DMS114 treated with DMSO at 0.1 percent for 48 hours (cell line): ENCODE measurements around the gene AP4S1.

Experiments used
- DNase-seq: peaks from one replicate; lab custom pipeline; 2025; ENCODE audit not compliant: unreplicated experiment; lab: John Stamatoyannopoulos, UW

Gene AP4S1

DNA sequence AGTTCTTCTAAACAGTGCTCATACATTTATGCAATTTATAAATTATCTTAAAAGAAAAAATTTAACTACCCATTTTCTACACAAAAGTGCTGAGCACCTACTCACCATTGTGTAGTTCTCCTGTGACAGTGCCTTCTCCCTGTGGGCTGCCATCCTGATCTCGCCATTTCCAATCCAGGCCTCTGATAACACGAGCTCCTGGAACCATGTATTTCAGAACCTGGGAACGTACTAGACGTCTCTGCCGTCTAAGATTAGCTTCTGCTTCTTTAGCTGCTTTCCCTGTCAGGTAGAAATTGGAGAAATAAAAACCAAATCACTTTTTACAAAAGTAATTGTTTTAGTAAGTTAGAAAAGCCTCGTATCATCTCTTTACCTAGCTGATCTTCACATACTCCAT lies 107.7 kb downstream of the AP4S1 start:
- no peak for DNase-seq

DNA sequence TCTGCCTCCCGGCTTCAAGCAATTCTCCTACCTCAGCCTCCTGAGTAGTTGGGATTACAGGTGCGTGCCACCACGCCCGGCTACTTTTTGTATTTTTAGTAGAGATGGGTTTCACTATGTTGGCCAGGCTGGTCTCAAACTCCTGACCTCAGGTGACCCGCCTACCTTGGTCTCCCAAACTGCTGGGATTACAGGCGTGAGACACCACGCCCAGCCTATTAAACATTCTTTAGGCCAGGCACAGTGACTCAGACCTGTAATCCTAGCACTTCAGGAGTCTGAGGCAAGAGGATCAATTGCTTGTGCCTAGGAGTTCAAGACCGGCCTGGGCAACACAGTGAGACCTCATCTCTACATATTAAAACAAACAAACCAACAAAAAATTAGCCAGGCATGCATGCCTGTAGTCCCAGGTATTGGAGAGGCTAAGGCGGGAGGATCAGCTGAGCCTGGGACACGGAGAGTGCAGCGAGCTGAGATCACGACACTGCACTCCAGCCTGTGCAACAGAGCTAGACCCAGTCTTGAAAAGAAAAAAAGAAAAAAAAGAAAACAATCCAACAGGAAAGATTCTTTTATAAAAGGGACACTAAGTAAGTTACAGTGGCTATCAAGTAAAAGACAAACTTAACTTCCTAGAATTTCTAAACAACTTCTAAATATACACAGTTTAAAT lies 111.9 kb downstream of the AP4S1 start:
- no peak for DNase-seq

DNA sequence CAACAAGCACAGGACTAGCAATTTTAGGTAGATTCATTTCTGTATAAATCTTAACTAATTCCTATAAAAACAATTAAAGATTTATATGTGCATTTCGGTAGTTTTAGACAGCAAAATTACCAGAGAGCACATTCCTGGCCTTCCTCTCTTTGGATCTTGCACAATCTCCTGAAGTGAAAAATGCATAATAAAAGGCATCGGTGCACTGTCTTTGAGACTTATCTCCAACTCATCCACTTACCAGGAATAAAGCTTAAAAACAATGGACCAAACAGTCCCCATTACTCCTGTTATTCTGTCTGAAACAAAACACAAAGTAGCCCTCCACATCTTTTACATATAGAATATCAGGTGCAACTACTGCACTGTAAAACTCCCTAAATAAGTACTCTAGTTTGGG lies 112.9 kb downstream of the AP4S1 start:
- no peak for DNase-seq

DNA sequence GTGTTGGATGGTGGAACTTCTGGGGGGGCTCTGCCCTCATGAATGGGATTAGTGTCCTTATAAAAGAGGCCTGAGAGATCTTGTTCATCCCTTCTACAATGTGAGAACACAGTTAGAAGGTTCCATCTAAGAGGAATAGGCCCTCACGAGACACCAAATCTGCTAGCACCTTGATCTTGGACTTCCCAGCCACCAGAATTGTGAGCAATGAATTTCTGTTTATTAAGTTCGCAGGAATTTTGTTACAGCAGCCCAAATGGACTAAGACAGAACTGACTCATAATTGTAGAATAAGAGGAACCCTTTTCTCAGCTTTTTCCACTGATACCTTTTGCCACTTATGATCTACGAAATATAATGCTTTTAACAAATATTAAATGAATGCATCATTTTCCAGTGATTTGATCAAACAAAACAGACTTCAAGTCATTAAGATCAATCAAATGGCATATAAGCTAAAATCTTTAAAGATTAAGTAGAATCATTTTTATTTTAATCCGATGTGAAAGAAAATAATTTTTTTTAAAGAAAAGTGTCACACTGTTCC lies 113.9 kb downstream of the AP4S1 start:
- no peak for DNase-seq

DNA sequence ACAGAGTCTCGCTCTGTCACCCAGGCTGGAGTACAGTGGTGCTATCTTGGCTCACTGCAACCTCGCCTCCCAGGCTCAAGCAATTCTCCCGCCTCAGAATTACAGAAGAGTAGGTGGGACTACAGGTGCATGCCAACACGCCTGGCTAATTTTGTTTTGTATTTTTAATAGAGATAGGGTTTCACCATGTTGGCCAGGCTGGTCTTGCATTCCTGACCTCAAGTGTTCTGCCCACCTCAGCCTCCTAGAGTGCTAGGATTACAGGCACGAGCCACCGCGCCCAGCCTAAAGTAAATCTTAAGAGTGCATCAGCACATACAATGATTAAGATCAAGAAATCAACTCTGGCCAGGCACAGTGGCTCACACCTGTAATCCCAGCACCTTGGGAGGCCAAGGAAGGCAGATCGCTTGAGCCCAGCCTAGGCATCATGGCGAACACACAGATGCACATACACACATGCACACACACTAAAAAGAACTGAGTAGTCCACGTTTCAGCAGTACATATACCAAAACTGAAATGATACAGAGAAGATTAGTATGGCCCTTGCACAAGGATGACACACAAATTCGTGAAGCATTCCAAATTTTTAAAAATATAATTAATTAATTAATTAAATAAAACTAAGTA lies 117.1 kb downstream of the AP4S1 start:
- DNase-seq: no peak
